K562 (cell line): ENCODE measurements around the gene COL1A1.

Experiments
- ATF7 ChIP-seq: fragments of 450-650 bp; IDR thresholded peaks from 2 replicates; pipeline ENCODE4 v1.7.1; 2014; ENCODE audit warnings: mild to moderate bottlenecking, moderate library complexity
- POLR2A ChIP-seq: fragments of 450-650 bp; conservative IDR thresholded peaks from 2 replicates; pipeline ENCODE4 v1.6.1; 2016
- RBM25 ChIP-seq: fragments of 200-400 bp; formaldehyde crosslinking; IDR thresholded peaks from 2 replicates; pipeline ENCODE4 v1.6.1; 2018; ENCODE audit warnings: low read length, low read depth, moderate library complexity; ENCODE audit not compliant: severe bottlenecking
- TF ChIP-seq, protein P1 (sequence below): sonication (generic); formaldehyde crosslinking; IDR thresholded peaks from 2 replicates; pipeline ENCODE4 v1.8.0; 2022; ENCODE audit warnings: missing genetic modification reagents, mild to moderate bottlenecking, borderline replicate concordance
- TF ChIP-seq, protein P2 (sequence below), 3 experiments: IDR thresholded peaks in 2 of 3; conservative IDR thresholded peaks in 1 of 3; 2 replicates each; pipeline ENCODE4 v1.5.1; 2011 to 2012; ENCODE audit warnings: low read length in 3 of 3, mild to moderate bottlenecking in 3 of 3, control low read depth in 2 of 3, improper control_type of control experiment in 1 of 3, inconsistent platforms in 1 of 3, low read depth in 1 of 3, mixed read lengths in 1 of 3, moderate library complexity in 1 of 3; ENCODE audit not compliant: insufficient read depth in 2 of 3

DNA sequence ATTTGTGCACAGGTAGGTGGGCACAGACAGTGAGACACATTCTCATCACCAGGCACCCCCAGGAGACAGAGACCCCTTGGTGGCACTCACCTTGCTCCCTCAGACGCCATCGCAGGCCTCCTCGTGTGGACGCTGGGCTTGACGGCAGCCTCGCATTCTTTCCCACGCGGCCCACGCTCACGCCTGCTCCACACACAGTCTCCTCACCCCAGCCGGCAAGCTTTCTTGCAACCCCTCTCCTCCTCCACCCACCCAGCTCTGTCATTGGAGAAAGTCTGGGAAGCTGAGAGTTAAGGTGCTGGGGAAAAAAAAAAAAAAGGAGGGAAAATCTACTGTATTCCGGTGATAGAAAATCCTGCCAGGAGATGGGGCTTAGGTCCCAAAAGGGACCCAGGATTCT lies 20.8 kb downstream of the COL1A1 start:
- TF ChIP-seq, protein P1, sequence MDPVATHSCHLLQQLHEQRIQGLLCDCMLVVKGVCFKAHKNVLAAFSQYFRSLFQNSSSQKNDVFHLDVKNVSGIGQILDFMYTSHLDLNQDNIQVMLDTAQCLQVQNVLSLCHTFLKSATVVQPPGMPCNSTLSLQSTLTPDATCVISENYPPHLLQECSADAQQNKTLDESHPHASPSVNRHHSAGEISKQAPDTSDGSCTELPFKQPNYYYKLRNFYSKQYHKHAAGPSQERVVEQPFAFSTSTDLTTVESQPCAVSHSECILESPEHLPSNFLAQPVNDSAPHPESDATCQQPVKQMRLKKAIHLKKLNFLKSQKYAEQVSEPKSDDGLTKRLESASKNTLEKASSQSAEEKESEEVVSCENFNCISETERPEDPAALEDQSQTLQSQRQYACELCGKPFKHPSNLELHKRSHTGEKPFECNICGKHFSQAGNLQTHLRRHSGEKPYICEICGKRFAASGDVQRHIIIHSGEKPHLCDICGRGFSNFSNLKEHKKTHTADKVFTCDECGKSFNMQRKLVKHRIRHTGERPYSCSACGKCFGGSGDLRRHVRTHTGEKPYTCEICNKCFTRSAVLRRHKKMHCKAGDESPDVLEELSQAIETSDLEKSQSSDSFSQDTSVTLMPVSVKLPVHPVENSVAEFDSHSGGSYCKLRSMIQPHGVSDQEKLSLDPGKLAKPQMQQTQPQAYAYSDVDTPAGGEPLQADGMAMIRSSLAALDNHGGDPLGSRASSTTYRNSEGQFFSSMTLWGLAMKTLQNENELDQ (CRISPR knock-in tag), result no peak
- TF ChIP-seq ATF7, result no peak
- TF ChIP-seq POLR2A, result no peak
- TF ChIP-seq, protein P2, sequence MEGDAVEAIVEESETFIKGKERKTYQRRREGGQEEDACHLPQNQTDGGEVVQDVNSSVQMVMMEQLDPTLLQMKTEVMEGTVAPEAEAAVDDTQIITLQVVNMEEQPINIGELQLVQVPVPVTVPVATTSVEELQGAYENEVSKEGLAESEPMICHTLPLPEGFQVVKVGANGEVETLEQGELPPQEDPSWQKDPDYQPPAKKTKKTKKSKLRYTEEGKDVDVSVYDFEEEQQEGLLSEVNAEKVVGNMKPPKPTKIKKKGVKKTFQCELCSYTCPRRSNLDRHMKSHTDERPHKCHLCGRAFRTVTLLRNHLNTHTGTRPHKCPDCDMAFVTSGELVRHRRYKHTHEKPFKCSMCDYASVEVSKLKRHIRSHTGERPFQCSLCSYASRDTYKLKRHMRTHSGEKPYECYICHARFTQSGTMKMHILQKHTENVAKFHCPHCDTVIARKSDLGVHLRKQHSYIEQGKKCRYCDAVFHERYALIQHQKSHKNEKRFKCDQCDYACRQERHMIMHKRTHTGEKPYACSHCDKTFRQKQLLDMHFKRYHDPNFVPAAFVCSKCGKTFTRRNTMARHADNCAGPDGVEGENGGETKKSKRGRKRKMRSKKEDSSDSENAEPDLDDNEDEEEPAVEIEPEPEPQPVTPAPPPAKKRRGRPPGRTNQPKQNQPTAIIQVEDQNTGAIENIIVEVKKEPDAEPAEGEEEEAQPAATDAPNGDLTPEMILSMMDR (IDR thresholded peaks at IDR 0.05 in 2 of 3, conservative IDR thresholded peaks at IDR 0.05 in 1 of 3; ENCODE audit: insufficient read depth in 2 of 3, low read depth in 1 of 3, low read length in 3 of 3), result no peak
- TF ChIP-seq RBM25, result no peak
